GM12878 (cell line): Measurements from ENCODE around the gene PRKAB1. TPM values are rescaled to one million over a fixed set of nuclear protein-coding genes. Genes with fewer than 3 reads are reported as not detected.
A peak's percentile ranks its signal among the peaks of the same experiment; 100 is the strongest.
"Not testable (repeated sequence)": the region's sequence is repeated elsewhere in the genome, so short reads cannot be mapped to it uniquely, and the experiment has no call there.

Source experiments
- ATAC-seq: fragments of 200-7000 bp; cut with Tn5 transposase; 3 replicates; pipeline ENCODE4 v1.9.1; 2020; ENCODE audit warnings: mild to moderate bottlenecking, moderate library complexity
- BruUV-seq: library from RNA; stranded (reverse); fragments of 400-500 nt; replicated peaks from 2 replicates; lab custom pipeline; 2021; lab: Mats Ljungman, UMichigan
- CTCF ChIA-PET: fragments of 300-600 bp; sonication (Branson Sonifier 250); formaldehyde crosslinking; extraction: SDS; loops from one replicate; lab custom pipeline; 2021; ENCODE audit warnings: inconsistent platforms; lab: Yijun Ruan, JAX
- POLR2A ChIA-PET: fragments of 350-600 bp; formaldehyde crosslinking; extraction: SDS; loops from one replicate; lab custom pipeline; 2021; ENCODE audit warnings: inconsistent platforms; lab: Charles Lee
- RAD21 ChIA-PET: fragments of 300-600 bp; sonication (Branson Sonifier 250); formaldehyde crosslinking; loops from one replicate; lab custom pipeline; 2023; ENCODE audit warnings: antibody characterized with exemption; ENCODE audit not compliant: unreplicated experiment; lab: Charles Lee
- SMC1A ChIA-PET: fragments of 300-600 bp; sonication (Branson Sonifier 250); formaldehyde crosslinking; loops from one replicate; lab custom pipeline; 2023; ENCODE audit not compliant: unreplicated experiment, uncharacterized antibody; lab: Charles Lee
- DNase-seq: peaks from one replicate; pipeline ENCODE4 v3.0.0-alpha.2; 2011; ENCODE audit warnings: low read depth, low spot score
- FAIRE-seq: peaks from 3 replicates; lab custom pipeline; 2011; peaks lifted over from hg19 to GRCh38; lab: Jason Lieb, UNC
- H2AFZ ChIP-seq: 2 replicates; pipeline ENCODE4 v1.6.0; 2011; ENCODE audit warnings: low read depth, low read length, control low read depth; ENCODE audit not compliant: control insufficient read depth
- H3K27ac ChIP-seq: 2 replicates; pipeline ENCODE4 v1.5.1; 2011; ENCODE audit warnings: control low read depth; ENCODE audit not compliant: control insufficient read depth, insufficient read depth
- H3K27me3 ChIP-seq, 2 experiments: replicated peaks in 1 of 2; 2 replicates each; pipeline versions ENCODE4 v1.6.0 to v1.6.1; 2011; ENCODE audit warnings: low read length in 1 of 2; ENCODE audit not compliant: control insufficient read depth in 2 of 2, insufficient read depth in 2 of 2
- H3K36me3 ChIP-seq, 2 experiments: 2 replicates each; pipeline ENCODE4 v1.5.1; 2011; ENCODE audit warnings: low read length in 1 of 2; ENCODE audit not compliant: control insufficient read depth in 2 of 2, insufficient read depth in 2 of 2
- H3K4me1 ChIP-seq: 2 replicates; pipeline ENCODE4 v1.6.1; 2011; ENCODE audit warnings: mild to moderate bottlenecking, low read length, moderate library complexity, mixed read lengths; ENCODE audit not compliant: control insufficient read depth, insufficient read depth
- H3K4me2 ChIP-seq: 2 replicates; pipeline ENCODE4 v1.6.0; 2011; ENCODE audit warnings: control low read depth; ENCODE audit not compliant: control insufficient read depth, insufficient read depth
- H3K4me3 ChIP-seq: fragments of 200-600 bp; sonication (generic); 2 replicates; pipeline ENCODE4 v1.5.1; 2016
- H3K79me2 ChIP-seq: 2 replicates; pipeline ENCODE4 v1.6.0; 2011; ENCODE audit warnings: low read length; ENCODE audit not compliant: control insufficient read depth, insufficient read depth
- H3K9ac ChIP-seq: 2 replicates; pipeline ENCODE4 v1.8.0; 2011; ENCODE audit warnings: low read length, control low read depth, mixed read lengths; ENCODE audit not compliant: control insufficient read depth, insufficient read depth
- H3K9me3 ChIP-seq: replicated peaks from 3 replicates; pipeline ENCODE4 v1.5.1; 2011; ENCODE audit warnings: mild to moderate bottlenecking, low read length; ENCODE audit not compliant: control insufficient read depth, insufficient read depth
- H4K20me1 ChIP-seq: 2 replicates; pipeline ENCODE4 v1.6.0; 2011; ENCODE audit not compliant: control insufficient read depth, insufficient read depth
- RAD21 ChIP-seq: IDR thresholded peaks from 2 replicates; pipeline ENCODE4 v1.6.1; 2011; ENCODE audit warnings: mild to moderate bottlenecking, low read depth, low read length, moderate library complexity; ENCODE audit not compliant: insufficient read depth
- WGBS: methylation state at CpG from one replicate; pipeline ENCODE4 v1.1.6; 2016; ENCODE audit warnings: low lambda C conversion rate; ENCODE audit not compliant: insufficient replicate concordance, insufficient coverage; ENCODE audit errors: missing lambda C conversion rate; 5-methylcytosine and 5-hydroxymethylcytosine counted together
- in situ Hi-C: fragments of 300-500 bp; cut with MboI; formaldehyde crosslinking; loops from 9 replicates; pipeline ENCODE4 v1.14.3; 2018; ENCODE audit warnings: mixed read lengths
- intact Hi-C: fragments of 100-400 bp; cut with micrococcal nuclease; formaldehyde crosslinking; loops from one replicate; pipeline ENCODE4 v1.14.2; 2022; ENCODE audit not compliant: unreplicated experiment
- polyA plus RNA-seq, 11 experiments: library from polyadenylated mRNA; depleted of rRNA in 4 of 11; unstranded in 6 of 11; stranded (reverse) in 5 of 11; fragments of >200 nt; fragmentation: Nextera tagmentation in 4 of 11; fragmentation: Illumina TruSeq in 1 of 11; extraction: Ambion mirVana in 4 of 11; extraction: Trizol in 1 of 11; gene quantifications; 1 replicate in 1 of 11; 2 replicates in 10 of 11; pipeline versions ENCODE4 v1.2.1 to v1.2.3, GENCODE V29; 2011 to 2016; ENCODE audit warnings: inconsistent platforms in 2 of 11, missing spikeins in 2 of 11, low read depth in 1 of 11
- total RNA-seq, 4 experiments: library from RNA; depleted of rRNA in 3 of 4; stranded (reverse); fragments of >200 nt in 3 of 4; fragmentation: Illumina TruSeq in 1 of 4; extraction: Trizol in 1 of 4; gene quantifications; 2 replicates each; pipeline versions ENCODE4 v1.2.1 to v1.2.3, GENCODE V29; 2013 to 2021
- TF ChIP-seq, protein P1 (sequence below), 3 experiments: IDR thresholded peaks in 2 of 3; conservative IDR thresholded peaks in 1 of 3; 2 replicates each; pipeline ENCODE4 v1.5.1; 2011; ENCODE audit warnings: low read depth in 3 of 3, low read length in 3 of 3, mild to moderate bottlenecking in 3 of 3, control low read depth in 2 of 3, moderate library complexity in 2 of 3, inconsistent platforms in 1 of 3, mixed read lengths in 1 of 3; ENCODE audit not compliant: control insufficient read depth in 2 of 3, insufficient read depth in 1 of 3; ENCODE audit errors: extremely low read depth in 1 of 3

The PRKAB1 gene
- total and polyA plus RNA-seq, 10 of the 15 experiments (the other 5 are each of a cell fraction or from before 2014, with no cell fraction given) = 24.6 to 85.0 (median 50.6) TPM

DNA sequence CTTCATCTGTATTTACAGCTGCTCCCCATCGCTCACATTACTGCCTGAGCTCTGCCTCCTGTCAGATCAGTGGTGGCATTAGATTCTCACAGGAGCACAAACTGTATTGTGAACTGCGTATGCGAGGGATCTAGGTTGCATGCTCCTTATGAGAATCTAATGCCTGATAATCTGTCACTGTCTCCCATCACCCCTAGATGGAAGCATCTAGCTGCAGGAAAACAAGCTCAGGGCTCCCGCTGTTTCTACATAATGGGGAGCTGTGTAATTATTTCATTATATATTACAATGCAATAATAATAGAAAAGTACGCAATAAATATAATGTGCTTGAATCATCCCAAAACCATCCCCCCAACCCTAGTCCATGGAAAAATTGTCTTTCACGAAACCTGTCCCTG, 9.8 kb upstream of the PRKAB1 start:
- H3K4me1 ChIP-seq = not testable (repeated sequence)

More for the DNA sequence above, 9.8 kb upstream of the PRKAB1 start:
- not testable (repeated sequence) for H3K9ac ChIP-seq, H3K27ac ChIP-seq, ATAC-seq, H4K20me1 ChIP-seq, H2AFZ ChIP-seq, FAIRE-seq
- TF ChIP-seq, protein P1, sequence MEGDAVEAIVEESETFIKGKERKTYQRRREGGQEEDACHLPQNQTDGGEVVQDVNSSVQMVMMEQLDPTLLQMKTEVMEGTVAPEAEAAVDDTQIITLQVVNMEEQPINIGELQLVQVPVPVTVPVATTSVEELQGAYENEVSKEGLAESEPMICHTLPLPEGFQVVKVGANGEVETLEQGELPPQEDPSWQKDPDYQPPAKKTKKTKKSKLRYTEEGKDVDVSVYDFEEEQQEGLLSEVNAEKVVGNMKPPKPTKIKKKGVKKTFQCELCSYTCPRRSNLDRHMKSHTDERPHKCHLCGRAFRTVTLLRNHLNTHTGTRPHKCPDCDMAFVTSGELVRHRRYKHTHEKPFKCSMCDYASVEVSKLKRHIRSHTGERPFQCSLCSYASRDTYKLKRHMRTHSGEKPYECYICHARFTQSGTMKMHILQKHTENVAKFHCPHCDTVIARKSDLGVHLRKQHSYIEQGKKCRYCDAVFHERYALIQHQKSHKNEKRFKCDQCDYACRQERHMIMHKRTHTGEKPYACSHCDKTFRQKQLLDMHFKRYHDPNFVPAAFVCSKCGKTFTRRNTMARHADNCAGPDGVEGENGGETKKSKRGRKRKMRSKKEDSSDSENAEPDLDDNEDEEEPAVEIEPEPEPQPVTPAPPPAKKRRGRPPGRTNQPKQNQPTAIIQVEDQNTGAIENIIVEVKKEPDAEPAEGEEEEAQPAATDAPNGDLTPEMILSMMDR (IDR thresholded peaks at IDR 0.05 in 2 of 3, conservative IDR thresholded peaks at IDR 0.05 in 1 of 3; ENCODE audit: control insufficient read depth in 2 of 3, extremely low read depth in 1 of 3, insufficient read depth in 1 of 3, low read depth in 3 of 3, low read length in 3 of 3) = peak in 1 of 3 experiments; percentile 4; a peak in 1 of 6 replicates
- peak; percentile 30; the same call in 1 of the 2 replicates for TF ChIP-seq RAD21
- TF ChIP-seq, all 136 proteins: peak for 2; not testable (repeated sequence) for 134
- POLR2A ChIA-PET, H3K4me2 ChIP-seq, H3K36me3 ChIP-seq, H3K79me2 ChIP-seq, DNase-seq, H3K9me3 ChIP-seq, BruUV-seq, H3K27me3 ChIP-seq, H3K4me3 ChIP-seq, intact Hi-C loops: not testable (repeated sequence)
- in situ Hi-C loops = loop anchor here (25.0 kb wide), 1 partner anchor 1521 kb away; the partner anchor contains the start of gene PEBP1
- ChIA-PET RAD21 (interaction anchor here (1.0 to 1.7 kb wide), 5 partner anchors 9 to 244 kb away, joined by 3 to 5 read pairs (median 3); partner anchors contain the start of gene PRKAB1), SMC1A (interaction anchor here (0.6 to 1.3 kb wide), 4 partner anchors 9 to 244 kb away, joined by 3 to 9 read pairs (median 5); no protein-coding TSS in a partner anchor), CTCF (interaction anchor here (0.6 to 2.5 kb wide), 12 partner anchors 9 to 245 kb away, joined by 3 to 23 read pairs (median 7); partner anchors contain the start of gene PRKAB1)
- 88% methylated on average over 6 of the region's 6 CpGs for WGBS
